Effector memory CD4-positive, alpha-beta T cell (primary cell): ENCODE data around the gene IDH3G.

Source experiments
- DNase-seq, 3 donors: peaks; one replicate each; pipeline ENCODE4 v3.0.0-alpha.2; 2020
- H3K27ac ChIP-seq: 2 replicates; pipeline ENCODE4 v1.7.0; 2013; ENCODE audit warnings: mild to moderate bottlenecking, low read length, moderate library complexity; ENCODE audit not compliant: insufficient read depth, poor library complexity, severe bottlenecking
- H3K27me3 ChIP-seq: replicated peaks from 2 replicates; pipeline ENCODE4 v1.7.0; 2013; ENCODE audit warnings: mild to moderate bottlenecking, low read length; ENCODE audit not compliant: insufficient read depth, control insufficient read depth, poor library complexity, severe bottlenecking
- H3K36me3 ChIP-seq: 2 replicates; pipeline ENCODE4 v1.7.0; 2013; ENCODE audit warnings: mild to moderate bottlenecking, low read length, moderate library complexity; ENCODE audit not compliant: control insufficient read depth, insufficient read depth
- H3K4me1 ChIP-seq: 2 replicates; pipeline ENCODE4 v1.7.0; 2013; ENCODE audit warnings: low read length, mild to moderate bottlenecking; ENCODE audit not compliant: control insufficient read depth, insufficient read depth, poor library complexity, severe bottlenecking
- H3K4me3 ChIP-seq: 2 replicates; pipeline ENCODE4 v1.7.0; 2013; ENCODE audit warnings: low read length, low read depth, mild to moderate bottlenecking; ENCODE audit not compliant: insufficient read depth, poor library complexity, severe bottlenecking
- H3K9me3 ChIP-seq: 2 replicates; pipeline ENCODE4 v1.7.0; 2013; ENCODE audit warnings: mild to moderate bottlenecking, low read length, moderate library complexity; ENCODE audit not compliant: control insufficient read depth

IDH3G gene

GRCh38 chrX:153780678-153781427, 13.3 kb downstream of the IDH3G start, which contains the start of gene SRPK3:
TSS of gene SRPK3 (plus strand) at chrX:153781041. CDS start at chrX:153781087, 46 bp downstream.
- H3K27me3 ChIP-seq, result no peaks in the 10 kb centered on the region
- H3K27ac ChIP-seq, result no peak within 1 kb of the TSS
- H3K9me3 ChIP-seq, result no peaks in the 10 kb centered on the region
- DNase-seq, result no peak
- no peak within 1 kb of the TSS for H3K4me3 ChIP-seq
- no peaks in the 10 kb centered on the region for H3K4me1 ChIP-seq
- H3K36me3 ChIP-seq, result peaks cover 4% of the 10 kb centered on the region

- no peak for DNase-seq
- H3K27ac ChIP-seq, result no peak overlapping the region
- H3K27me3 ChIP-seq, result no peaks in the 10 kb centered on the region
- no peaks in the 10 kb centered on the region for H3K36me3 ChIP-seq
- no peak overlapping the region for H3K4me3 ChIP-seq
- H3K4me1 ChIP-seq, result no peaks in the 10 kb centered on the region
- no peaks in the 10 kb centered on the region for H3K9me3 ChIP-seq
Measured at GRCh38 chrX:153779891-153780677, 14.1 kb downstream of the IDH3G start.

- DNase-seq, result no peak
- Histone ChIP-seq H3K4me3 (no peak overlapping the region), H3K36me3 (no peaks in the 10 kb centered on the region), H3K9me3 (no peaks in the 10 kb centered on the region), H3K4me1 (no peaks in the 10 kb centered on the region), H3K27ac (no peak overlapping the region), H3K27me3 (no peaks in the 10 kb centered on the region)
Measured at GRCh38 chrX:153778684-153779101, 15.5 kb downstream of the IDH3G start.

- Histone ChIP-seq H3K36me3 (no peaks in the 10 kb centered on the region), H3K27me3 (no peaks in the 10 kb centered on the region), H3K4me1 (no peaks in the 10 kb centered on the region), H3K4me3 (no peak overlapping the region), H3K9me3 (no peaks in the 10 kb centered on the region), H3K27ac (no peak overlapping the region)
- DNase-seq, result no peak
Measured at GRCh38 chrX:153778181-153778580, 16.0 kb downstream of the IDH3G start.

- H3K36me3 ChIP-seq, result no peaks in the 10 kb centered on the region
- H3K4me1 ChIP-seq, result no peaks in the 10 kb centered on the region
- H3K4me3 ChIP-seq, result no peak overlapping the region
- DNase-seq, result no peak
- H3K27ac ChIP-seq, result no peak overlapping the region
- no peaks in the 10 kb centered on the region for H3K27me3 ChIP-seq
- H3K9me3 ChIP-seq, result no peaks in the 10 kb centered on the region
Measured at GRCh38 chrX:153777261-153778090, 16.7 kb downstream of the IDH3G start.

GRCh38 chrX:153776611-153777045, 17.5 kb downstream of the IDH3G start:
- Histone ChIP-seq H3K36me3 (no peaks in the 10 kb centered on the region), H3K4me3 (no peak overlapping the region), H3K27ac (no peak overlapping the region), H3K9me3 (no peaks in the 10 kb centered on the region), H3K4me1 (no peaks in the 10 kb centered on the region), H3K27me3 (no peaks in the 10 kb centered on the region)
- DNase-seq, result no peak

GRCh38 chrX:153776120-153776599, 18.0 kb downstream of the IDH3G start:
- Histone ChIP-seq H3K9me3 (no peaks in the 10 kb centered on the region), H3K4me1 (no peaks in the 10 kb centered on the region), H3K27ac (no peak overlapping the region), H3K4me3 (no peak overlapping the region), H3K36me3 (no peaks in the 10 kb centered on the region), H3K27me3 (no peaks in the 10 kb centered on the region)
- no peak for DNase-seq

- Histone ChIP-seq H3K27me3 (no peaks in the 10 kb centered on the region), H3K36me3 (no peaks in the 10 kb centered on the region)
- DNase-seq, result no peak
Measured at GRCh38 chrX:153775293-153776119, 18.7 kb downstream of the IDH3G start.

GRCh38 chrX:153774576-153775292, 19.4 kb downstream of the IDH3G start:
- H3K4me3 ChIP-seq, result no peak overlapping the region
- H3K9me3 ChIP-seq, result no peaks in the 10 kb centered on the region
- H3K4me1 ChIP-seq, result no peaks in the 10 kb centered on the region
- DNase-seq, result no peak
- no peaks in the 10 kb centered on the region for H3K36me3 ChIP-seq
- no peaks in the 10 kb centered on the region for H3K27me3 ChIP-seq
- H3K27ac ChIP-seq, result no peak overlapping the region

More at GRCh38 chrX:153775293-153776119, 18.7 kb downstream of the IDH3G start:
- Histone ChIP-seq H3K27ac (no peak overlapping the region), H3K4me1 (no peaks in the 10 kb centered on the region), H3K4me3 (no peak overlapping the region), H3K9me3 (no peaks in the 10 kb centered on the region)
